GM19467 (cell line): ENCODE measurements around the gene GAGE12G.
"Not testable (repeated sequence)": the region's sequence is repeated elsewhere in the genome, so short reads cannot be mapped to it uniquely, and the experiment has no call there.

Source experiments
- ATAC-seq: cut with Tn5 transposase; IDR thresholded peaks from one replicate; pipeline ENCODE4 v1.9.1; 2021; ENCODE audit warnings: mild to moderate bottlenecking, moderate library complexity; ENCODE audit not compliant: unreplicated experiment

Gene GAGE12G

GRCh38 chrX:49570100-49570499 is at the start of gene GAGE12G:
TSS of gene GAGE12G (plus strand) at chrX:49570400. CDS start at chrX:49571555, 1,155 bp downstream.
- ATAC-seq = not testable (repeated sequence)

DNA sequence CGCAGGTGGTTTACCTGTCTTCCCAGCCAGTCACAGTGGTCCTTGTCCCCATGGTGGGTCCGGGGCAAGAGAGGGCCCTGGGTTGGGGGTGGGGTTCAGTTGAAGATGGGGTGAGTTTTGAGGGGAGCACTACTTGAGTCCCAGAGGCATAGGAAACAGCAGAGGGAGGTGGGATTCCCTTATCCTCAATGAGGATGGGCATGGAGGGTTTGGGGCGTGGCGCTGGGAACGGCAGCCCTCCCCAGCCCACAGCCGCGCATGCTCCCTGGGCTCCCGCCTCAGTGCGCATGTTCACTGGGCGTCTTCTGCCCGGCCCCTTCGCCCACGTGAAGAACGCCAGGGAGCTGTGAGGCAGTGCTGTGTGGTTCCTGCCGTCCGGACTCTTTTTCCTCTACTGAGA is 38.3 kb upstream of the GAGE12G start, which contains the start of gene GAGE12C:
Gene GAGE12C, plus strand, starts transcription at position 301 of the 400 bp plus-strand sequence. CDS start 1,155 bp downstream, outside the sequence.
- ATAC-seq = not testable (repeated sequence)

DNA sequence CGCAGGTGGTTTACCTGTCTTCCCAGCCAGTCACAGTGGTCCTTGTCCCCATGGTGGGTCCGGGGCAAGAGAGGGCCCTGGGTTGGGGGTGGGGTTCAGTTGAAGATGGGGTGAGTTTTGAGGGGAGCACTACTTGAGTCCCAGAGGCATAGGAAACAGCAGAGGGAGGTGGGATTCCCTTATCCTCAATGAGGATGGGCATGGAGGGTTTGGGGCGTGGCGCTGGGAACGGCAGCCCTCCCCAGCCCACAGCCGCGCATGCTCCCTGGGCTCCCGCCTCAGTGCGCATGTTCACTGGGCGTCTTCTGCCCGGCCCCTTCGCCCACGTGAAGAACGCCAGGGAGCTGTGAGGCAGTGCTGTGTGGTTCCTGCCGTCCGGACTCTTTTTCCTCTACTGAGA is 28.8 kb upstream of the GAGE12G start, which contains the start of gene GAGE12D:
Gene GAGE12D, plus strand, starts transcription at position 301 of the 400 bp plus-strand sequence. CDS start 1,155 bp downstream, outside the sequence.
- ATAC-seq = not testable (repeated sequence)

DNA sequence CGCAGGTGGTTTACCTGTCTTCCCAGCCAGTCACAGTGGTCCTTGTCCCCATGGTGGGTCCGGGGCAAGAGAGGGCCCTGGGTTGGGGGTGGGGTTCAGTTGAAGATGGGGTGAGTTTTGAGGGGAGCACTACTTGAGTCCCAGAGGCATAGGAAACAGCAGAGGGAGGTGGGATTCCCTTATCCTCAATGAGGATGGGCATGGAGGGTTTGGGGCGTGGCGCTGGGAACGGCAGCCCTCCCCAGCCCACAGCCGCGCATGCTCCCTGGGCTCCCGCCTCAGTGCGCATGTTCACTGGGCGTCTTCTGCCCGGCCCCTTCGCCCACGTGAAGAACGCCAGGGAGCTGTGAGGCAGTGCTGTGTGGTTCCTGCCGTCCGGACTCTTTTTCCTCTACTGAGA is 19.2 kb upstream of the GAGE12G start, which contains the start of gene GAGE12E:
Gene GAGE12E, plus strand, starts transcription at position 301 of the 400 bp plus-strand sequence. CDS start 1,155 bp downstream, outside the sequence.
- not testable (repeated sequence) for ATAC-seq

GRCh38 chrX:49560542-49560941 is 9.7 kb upstream of the GAGE12G start, which contains the start of gene GAGE12F:
TSS of gene GAGE12F (plus strand) at chrX:49560842. CDS start at chrX:49561997, 1,155 bp downstream.
- ATAC-seq = not testable (repeated sequence)

DNA sequence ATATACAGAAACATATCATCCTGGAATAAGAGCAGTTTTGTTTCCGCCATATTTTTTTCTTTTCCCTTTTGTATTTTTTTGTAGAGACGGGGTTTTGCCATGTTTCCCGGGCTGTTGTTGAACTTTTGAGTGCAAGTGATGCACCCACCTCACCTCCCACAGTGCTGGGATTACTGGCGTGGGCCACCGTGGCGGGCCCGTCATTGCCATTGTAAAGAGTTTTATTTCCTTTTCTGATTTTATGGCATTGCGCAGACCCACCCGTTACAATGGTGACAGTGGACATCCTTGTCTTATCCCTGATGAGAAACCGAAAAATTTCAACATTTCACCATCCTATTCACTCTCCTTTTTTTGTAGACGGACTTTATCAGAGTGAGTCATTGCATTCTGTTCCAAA is 1.5 kb upstream of the GAGE12G start:
- not testable (repeated sequence) for ATAC-seq

- not testable (repeated sequence) for ATAC-seq
These were observed 1.0 kb upstream of the GAGE12G start for GRCh38 chrX:49569152-49569551.

GRCh38 chrX:49579649-49580048 is 9.4 kb downstream of the GAGE12G start, which contains the start of gene GAGE12H:
TSS of gene GAGE12H (plus strand) at chrX:49579949. CDS start at chrX:49581104, 1,155 bp downstream.
- not testable (repeated sequence) for ATAC-seq

GRCh38 chrX:49589196-49589595 is 19.0 kb downstream of the GAGE12G start, which contains the start of gene GAGE2A:
TSS of gene GAGE2A (plus strand) at chrX:49589496. CDS start at chrX:49590651, 1,155 bp downstream.
- ATAC-seq = not testable (repeated sequence)

DNA sequence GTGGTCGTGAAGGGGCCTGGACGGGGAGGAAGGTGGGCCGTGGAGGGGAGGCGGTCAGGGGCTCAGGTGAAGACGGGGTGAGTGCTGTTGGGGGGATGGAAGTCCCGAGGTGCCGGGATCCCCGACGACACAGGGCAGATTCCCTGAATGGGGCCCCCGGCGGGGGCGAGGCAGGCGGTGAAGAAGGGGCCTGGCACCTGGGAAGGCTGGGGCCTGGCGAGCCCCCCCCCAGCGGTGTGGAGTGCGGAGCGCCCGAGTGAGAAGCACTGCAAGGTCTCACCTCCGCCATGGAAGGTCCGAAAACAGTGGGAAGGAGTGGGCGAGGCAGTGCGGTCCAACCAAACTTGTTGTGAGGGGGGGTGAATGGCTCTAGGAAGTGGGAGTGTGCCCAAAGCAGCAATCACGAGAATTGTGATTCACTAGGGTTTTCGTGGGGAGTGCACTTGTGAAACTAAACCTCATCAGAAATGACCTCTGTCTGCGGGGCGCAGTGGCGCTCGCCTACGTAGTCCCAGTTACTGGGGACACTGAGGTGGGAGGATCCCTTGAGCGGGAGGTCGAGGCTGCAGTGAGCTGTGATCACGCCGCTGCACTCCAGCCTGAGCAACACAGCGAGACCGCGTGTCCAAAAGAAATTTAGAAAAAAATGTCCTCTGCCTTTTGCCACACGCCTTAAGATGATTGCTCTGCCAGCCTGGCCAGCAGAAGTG is 19.7 kb downstream of the GAGE12G start:
- not testable (repeated sequence) for ATAC-seq

GRCh38 chrX:49590488-49590887 is 20.3 kb downstream of the GAGE12G start:
- not testable (repeated sequence) for ATAC-seq

DNA sequence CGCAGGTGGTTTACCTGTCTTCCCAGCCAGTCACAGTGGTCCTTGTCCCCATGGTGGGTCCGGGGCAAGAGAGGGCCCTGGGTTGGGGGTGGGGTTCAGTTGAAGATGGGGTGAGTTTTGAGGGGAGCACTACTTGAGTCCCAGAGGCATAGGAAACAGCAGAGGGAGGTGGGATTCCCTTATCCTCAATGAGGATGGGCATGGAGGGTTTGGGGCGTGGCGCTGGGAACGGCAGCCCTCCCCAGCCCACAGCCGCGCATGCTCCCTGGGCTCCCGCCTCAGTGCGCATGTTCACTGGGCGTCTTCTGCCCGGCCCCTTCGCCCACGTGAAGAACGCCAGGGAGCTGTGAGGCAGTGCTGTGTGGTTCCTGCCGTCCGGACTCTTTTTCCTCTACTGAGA is 28.5 kb downstream of the GAGE12G start, which contains the start of gene GAGE1:
Gene GAGE1, plus strand, starts transcription at position 301 of the 400 bp plus-strand sequence. CDS start 1,155 bp downstream, outside the sequence.
- not testable (repeated sequence) for ATAC-seq

DNA sequence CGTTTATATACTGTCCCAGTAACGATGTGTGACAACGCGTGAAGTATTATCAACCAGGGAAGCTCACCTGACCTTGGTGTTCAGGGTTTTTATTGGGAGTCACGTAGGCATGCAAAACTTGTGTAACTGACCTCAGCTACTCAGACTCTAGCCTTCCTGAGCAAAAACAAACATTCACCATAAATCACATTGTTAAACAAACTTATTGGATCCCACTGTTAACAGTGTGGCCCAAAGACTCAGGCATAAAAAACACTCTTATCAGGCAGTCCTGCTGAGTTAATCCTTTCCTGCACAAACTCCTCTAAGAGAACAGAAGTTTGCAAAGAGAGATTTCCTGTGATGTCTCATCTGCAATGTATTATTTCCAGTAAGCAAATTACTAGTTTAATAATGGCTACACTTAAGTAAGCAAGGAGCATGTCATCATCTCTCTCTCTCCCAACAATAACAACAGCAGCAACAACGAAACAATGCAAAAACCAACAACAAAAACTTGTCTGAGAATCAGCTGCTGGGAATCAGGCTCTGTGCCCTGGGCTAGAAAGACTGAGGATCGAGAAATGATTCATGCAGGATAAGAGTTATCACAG is 40.6 kb downstream of the GAGE12G start:
- no peak for ATAC-seq

DNA sequence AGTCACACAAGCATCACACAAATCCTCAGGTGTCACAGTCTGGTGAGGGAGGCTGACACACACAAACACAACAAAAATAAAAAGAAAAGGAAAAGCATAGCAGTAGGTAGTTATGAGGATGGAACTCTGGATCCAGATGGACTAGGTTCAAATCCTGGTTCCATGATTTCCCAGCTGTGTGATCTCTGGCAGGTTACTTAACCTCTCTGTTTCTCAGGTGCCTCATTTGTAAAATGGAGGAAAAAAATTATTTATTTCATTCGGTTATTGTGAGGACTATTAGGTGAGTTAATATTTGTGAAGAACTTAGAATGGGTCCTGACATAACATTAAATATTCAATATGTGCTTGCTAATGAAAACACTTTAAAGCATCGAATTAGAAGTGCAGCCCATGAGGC is 48.4 kb downstream of the GAGE12G start:
- no peak for ATAC-seq
